GM21526 (cell line): ENCODE results near the gene VPS50.

Experiments
- ATAC-seq: cut with Tn5 transposase; IDR thresholded peaks from one replicate; pipeline ENCODE4 v1.9.1; 2021; ENCODE audit warnings: moderate library complexity; ENCODE audit not compliant: unreplicated experiment, low FRiP score

Gene VPS50

GRCh38 chr7:93392984-93393383 lies 160.8 kb downstream of the VPS50 start:
- no peak for ATAC-seq

GRCh38 chr7:93399642-93400041 lies 167.5 kb downstream of the VPS50 start:
- no peak for ATAC-seq

- no peak for ATAC-seq
Measured at GRCh38 chr7:93402944-93403343, 170.8 kb downstream of the VPS50 start.

GRCh38 chr7:93407239-93407638 lies 175.1 kb downstream of the VPS50 start:
- no peak for ATAC-seq

GRCh38 chr7:93409324-93409723 lies 177.2 kb downstream of the VPS50 start:
- ATAC-seq, result no peak
